Mesenchymal stem cell (in vitro differentiated cells and primary cell): Measurements from ENCODE around the gene FKBP5. TPM values are rescaled to one million over a fixed set of nuclear protein-coding genes. Genes with fewer than 3 reads are reported as not detected.
A peak's percentile ranks its signal among the peaks of the same experiment; 100 is the strongest.

Source experiments
- DNase-seq: peaks from one replicate; pipeline ENCODE4 v3.0.0-alpha.2; 2013
- H2AFZ ChIP-seq: one replicate; pipeline ENCODE4 v1.6.1; 2013; ENCODE audit warnings: low read depth, mild to moderate bottlenecking, control low read depth, inconsistent platforms, low read length, moderate library complexity
- H2AK5ac ChIP-seq: 2 replicates; pipeline ENCODE4 v1.6.1; 2013; ENCODE audit warnings: low read length, moderate library complexity, mild to moderate bottlenecking, inconsistent platforms; ENCODE audit not compliant: severe bottlenecking
- H2BK120ac ChIP-seq: one replicate; pipeline ENCODE4 v1.6.1; 2013; ENCODE audit warnings: low read depth, mild to moderate bottlenecking, inconsistent platforms, low read length, moderate library complexity
- H2BK12ac ChIP-seq, 2 experiments: one replicate each; pipeline ENCODE4 v1.6.1; 2013; ENCODE audit warnings: inconsistent platforms in 2 of 2, low read length in 2 of 2, mild to moderate bottlenecking in 2 of 2, moderate library complexity in 2 of 2, control low read depth in 1 of 2
- H2BK15ac ChIP-seq: one replicate; pipeline ENCODE4 v1.6.1; 2013; ENCODE audit warnings: mild to moderate bottlenecking, low read depth, inconsistent platforms; ENCODE audit not compliant: poor library complexity, severe bottlenecking
- H2BK5ac ChIP-seq: 2 replicates; pipeline ENCODE4 v1.6.1; 2013; ENCODE audit warnings: low read depth, mild to moderate bottlenecking, low read length, control low read depth, inconsistent platforms; ENCODE audit not compliant: poor library complexity, severe bottlenecking
- H3K14ac ChIP-seq, 2 experiments: one replicate each; pipeline ENCODE4 v1.6.1; 2013; ENCODE audit warnings: inconsistent platforms in 2 of 2, low read length in 2 of 2, control low read depth in 1 of 2, mild to moderate bottlenecking in 1 of 2, moderate library complexity in 1 of 2
- H3K18ac ChIP-seq, 2 experiments: one replicate each; pipeline ENCODE4 v1.6.1; 2013; ENCODE audit warnings: inconsistent platforms in 2 of 2, low read length in 2 of 2, control low read depth in 1 of 2, low read depth in 1 of 2, mild to moderate bottlenecking in 1 of 2
- H3K23ac ChIP-seq, 2 experiments: one replicate each; pipeline ENCODE4 v1.6.1; 2013; ENCODE audit warnings: inconsistent platforms in 2 of 2, low read length in 2 of 2, mild to moderate bottlenecking in 2 of 2, moderate library complexity in 2 of 2, control low read depth in 1 of 2
- H3K27ac ChIP-seq: 2 replicates; pipeline ENCODE4 v1.5.1; 2013; ENCODE audit warnings: mild to moderate bottlenecking, moderate library complexity, low read length, control low read depth, inconsistent platforms; ENCODE audit not compliant: poor library complexity, severe bottlenecking
- H3K27me3 ChIP-seq, 2 experiments: 2 replicates each; pipeline versions ENCODE4 v1.6.1 to v1.7.0; 2013; ENCODE audit warnings: low read length in 2 of 2, mild to moderate bottlenecking in 2 of 2, moderate library complexity in 2 of 2, control low read depth in 1 of 2, inconsistent platforms in 1 of 2; ENCODE audit not compliant: control insufficient read depth in 1 of 2, insufficient read depth in 1 of 2
- H3K36me3 ChIP-seq, 2 experiments: 2 replicates each; pipeline versions ENCODE4 v1.6.1 to v1.7.0; 2013; ENCODE audit warnings: low read length in 2 of 2, control low read depth in 1 of 2, inconsistent platforms in 1 of 2, low read depth in 1 of 2, mild to moderate bottlenecking in 1 of 2; ENCODE audit not compliant: insufficient read depth in 2 of 2, control insufficient read depth in 1 of 2
- H3K4ac ChIP-seq, 2 experiments: one replicate each; pipeline ENCODE4 v1.6.1; 2013; ENCODE audit warnings: inconsistent platforms in 2 of 2, low read length in 2 of 2, mild to moderate bottlenecking in 2 of 2, moderate library complexity in 2 of 2, control low read depth in 1 of 2, low read depth in 1 of 2
- H3K4me1 ChIP-seq: 2 replicates; pipeline ENCODE4 v1.6.1; 2013; ENCODE audit warnings: low read depth, low read length, control low read depth; ENCODE audit not compliant: control insufficient read depth, insufficient read depth
- H3K4me2 ChIP-seq: 2 replicates; pipeline ENCODE4 v1.6.1; 2013; ENCODE audit warnings: low read length, mild to moderate bottlenecking, inconsistent platforms; ENCODE audit not compliant: poor library complexity, severe bottlenecking
- H3K4me3 ChIP-seq, 2 experiments: 2 replicates each; pipeline versions ENCODE4 v1.5.1 to v1.7.0; 2013; ENCODE audit warnings: low read length in 2 of 2, mild to moderate bottlenecking in 2 of 2, control low read depth in 1 of 2, low read depth in 1 of 2; ENCODE audit not compliant: insufficient read depth in 1 of 2
- H3K79me1 ChIP-seq: replicated peaks from 2 replicates; pipeline ENCODE4 v1.6.1; 2013; ENCODE audit warnings: mild to moderate bottlenecking, control low read depth, low read length, inconsistent platforms; ENCODE audit not compliant: poor library complexity, severe bottlenecking
- H3K9ac ChIP-seq: 2 replicates; pipeline ENCODE4 v1.7.0; 2013; ENCODE audit warnings: mild to moderate bottlenecking, low read length, moderate library complexity
- H3K9me3 ChIP-seq: 2 replicates; pipeline ENCODE4 v1.7.0; 2013; ENCODE audit warnings: mild to moderate bottlenecking, low read length; ENCODE audit not compliant: control insufficient read depth
- H4K8ac ChIP-seq: one replicate; pipeline ENCODE4 v1.6.1; 2013; ENCODE audit warnings: inconsistent platforms, mild to moderate bottlenecking, low read length, moderate library complexity
- H4K91ac ChIP-seq: one replicate; pipeline ENCODE4 v1.6.1; 2013; ENCODE audit warnings: mild to moderate bottlenecking, low read length, inconsistent platforms
- WGBS: methylation state at CpG from one replicate; pipeline ENCODE4 v1.1.7; 2013; ENCODE audit warnings: mixed read lengths; 5-methylcytosine and 5-hydroxymethylcytosine counted together
- polyA plus RNA-seq, 2 experiments: library from polyadenylated mRNA; stranded (reverse); fragments of 200-250 nt; gene quantifications; one replicate each; pipeline ENCODE4 v1.2.3, GENCODE V29; 2013

FKBP5 gene
- 112 TPM for polyA plus RNA-seq (2013, experiment 1 of 2)
- 113 TPM for polyA plus RNA-seq (2013, experiment 2 of 2)

DNA sequence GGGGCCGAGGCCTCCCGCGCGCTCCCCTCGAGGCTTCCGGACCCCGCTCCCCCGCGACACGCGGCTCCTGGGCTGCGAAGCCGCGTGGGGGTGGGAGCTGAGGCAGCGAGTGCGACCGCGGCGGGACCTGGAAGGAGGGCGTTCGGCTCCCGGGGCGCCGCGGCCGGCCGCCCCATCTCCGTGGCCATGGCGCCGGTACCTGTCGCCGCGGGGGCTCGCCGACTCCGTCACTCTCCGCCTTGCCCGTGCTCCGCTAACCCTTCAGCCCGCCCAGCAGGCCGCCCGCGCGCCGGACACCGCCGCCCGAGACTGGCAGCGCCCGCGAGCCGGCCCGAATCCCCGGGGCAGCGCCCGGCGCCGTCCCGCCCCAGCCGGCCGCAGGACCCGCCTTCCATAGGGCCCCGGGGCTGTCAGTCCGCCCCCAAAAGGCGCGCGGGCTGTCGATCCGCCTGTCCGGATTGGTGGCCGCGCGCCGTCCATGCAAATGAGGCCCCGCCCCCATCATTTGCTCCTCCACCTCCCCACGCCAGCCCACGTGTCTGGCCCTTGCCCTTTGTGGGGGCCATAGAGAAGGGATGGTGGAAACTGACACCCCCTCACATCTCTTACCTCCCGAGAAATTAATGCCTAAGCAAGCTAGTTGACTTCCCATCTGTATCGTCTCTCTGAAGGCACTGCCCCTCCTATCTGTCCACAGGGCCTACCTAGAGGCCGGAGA, at the start of gene FKBP5:
TSS of gene FKBP5 (minus strand) at position 311 of the 718 bp plus-strand sequence. CDS start 46,091 bp downstream, outside the sequence.
- peak within 1 kb of the TSS; percentile 75 to 86 for H3K4ac ChIP-seq
- H2AK5ac ChIP-seq = no peak within 1 kb of the TSS
- WGBS = 2% methylated on average over 65 of the region's 80 CpGs
- H4K8ac ChIP-seq = peak within 1 kb of the TSS; percentile 45
- H3K36me3 ChIP-seq = no peaks in the 10 kb centered on the region
- H3K79me1 ChIP-seq = peaks cover 2% of the 10 kb centered on the region
- H2BK15ac ChIP-seq = peak within 1 kb of the TSS; percentile 94
- peak within 1 kb of the TSS; percentile 56 for H3K9ac ChIP-seq
- peak within 1 kb of the TSS; percentile 94 to 98 for H3K18ac ChIP-seq
- H2BK120ac ChIP-seq = peak within 1 kb of the TSS; percentile 68
- peak within 1 kb of the TSS in 1 of 2 experiments; percentile 95 for H3K23ac ChIP-seq
- H2BK5ac ChIP-seq = peak within 1 kb of the TSS; percentile 57
- H3K27me3 ChIP-seq = no peaks in the 10 kb centered on the region
- H3K4me1 ChIP-seq = peaks cover 2% of the 10 kb centered on the region
- DNase-seq = peak; percentile 92
- H3K9me3 ChIP-seq = peaks cover 1% of the 10 kb centered on the region
- H4K91ac ChIP-seq = peak within 1 kb of the TSS; percentile 80
- peak within 1 kb of the TSS; percentile 14 to 70 for H2BK12ac ChIP-seq
- H3K27ac ChIP-seq = peak within 1 kb of the TSS; percentile 19
- H2AFZ ChIP-seq = peak within 1 kb of the TSS; percentile 66
- peak within 1 kb of the TSS; percentile 80 to 87 for H3K4me3 ChIP-seq
- H3K4me2 ChIP-seq = peak within 1 kb of the TSS; percentile 97
- peak within 1 kb of the TSS; percentile 38 to 90 for H3K14ac ChIP-seq

DNA sequence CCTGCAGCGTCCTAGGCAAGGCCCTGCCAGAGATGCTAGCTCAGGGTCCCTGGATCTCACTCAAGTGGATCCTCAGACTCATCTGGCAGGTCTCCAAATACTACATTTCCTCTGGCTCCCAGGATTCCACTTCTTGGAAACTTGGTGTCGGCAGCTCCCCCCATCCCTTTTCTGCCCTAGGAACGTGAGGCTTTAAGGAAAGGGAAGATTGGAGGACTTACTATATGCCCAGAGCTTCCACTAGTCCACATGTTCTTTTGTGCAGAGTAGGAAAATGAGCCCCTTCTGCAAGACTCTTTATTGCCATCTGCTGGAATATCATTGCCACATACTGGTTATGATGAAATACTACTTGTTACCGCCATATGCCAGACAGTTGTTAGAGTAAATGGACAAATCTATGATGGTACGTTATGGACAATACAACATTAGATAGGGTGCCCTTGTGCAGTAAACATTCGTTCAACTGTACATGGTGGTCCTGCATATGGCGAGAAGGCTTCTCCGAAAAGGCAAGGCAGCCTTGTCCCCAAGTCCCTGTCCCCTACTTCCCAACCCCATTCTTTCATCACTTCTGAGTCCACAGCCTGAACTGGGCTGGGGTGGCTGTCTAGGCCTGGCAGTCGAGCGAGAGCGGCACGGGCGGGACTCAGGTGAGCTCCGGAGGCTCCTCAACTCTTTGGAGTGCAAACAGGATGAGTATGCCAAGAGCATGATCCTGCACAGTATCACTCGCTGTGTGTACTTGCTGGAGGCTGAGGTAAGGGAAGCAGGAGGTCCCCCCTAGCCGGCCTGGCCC, 48.9 kb upstream of the FKBP5 start:
- no peak overlapping the region for H3K4me2 ChIP-seq
- no peak overlapping the region for H3K4ac ChIP-seq
- H4K91ac ChIP-seq = peak overlapping the region; percentile 2
- WGBS = 87% methylated on average over 14 of the region's 16 CpGs
- no peak overlapping the region for H2BK120ac ChIP-seq
- no peak overlapping the region for H3K4me3 ChIP-seq
- peaks cover 0 to 2% of the 10 kb centered on the region in 2 experiments for H3K27me3 ChIP-seq
- H2BK15ac ChIP-seq = peak overlapping the region; percentile 76
- peak overlapping the region in 1 of 2 experiments; percentile 65 for H2BK12ac ChIP-seq
- no peak overlapping the region for H3K27ac ChIP-seq
- no peaks in the 10 kb centered on the region for H3K36me3 ChIP-seq
- no peak overlapping the region for H2BK5ac ChIP-seq
- no peak overlapping the region for H3K23ac ChIP-seq
- no peaks in the 10 kb centered on the region for H3K79me1 ChIP-seq
- DNase-seq = peak; percentile 85
- no peak overlapping the region for H4K8ac ChIP-seq
- H3K9me3 ChIP-seq = no peaks in the 10 kb centered on the region
- H3K9ac ChIP-seq = no peak overlapping the region
- H3K4me1 ChIP-seq = peaks cover 5% of the 10 kb centered on the region
- H3K14ac ChIP-seq = no peak overlapping the region
- no peak overlapping the region for H2AK5ac ChIP-seq
- peak overlapping the region; percentile 29 for H2AFZ ChIP-seq
- no peak overlapping the region for H3K18ac ChIP-seq

DNA sequence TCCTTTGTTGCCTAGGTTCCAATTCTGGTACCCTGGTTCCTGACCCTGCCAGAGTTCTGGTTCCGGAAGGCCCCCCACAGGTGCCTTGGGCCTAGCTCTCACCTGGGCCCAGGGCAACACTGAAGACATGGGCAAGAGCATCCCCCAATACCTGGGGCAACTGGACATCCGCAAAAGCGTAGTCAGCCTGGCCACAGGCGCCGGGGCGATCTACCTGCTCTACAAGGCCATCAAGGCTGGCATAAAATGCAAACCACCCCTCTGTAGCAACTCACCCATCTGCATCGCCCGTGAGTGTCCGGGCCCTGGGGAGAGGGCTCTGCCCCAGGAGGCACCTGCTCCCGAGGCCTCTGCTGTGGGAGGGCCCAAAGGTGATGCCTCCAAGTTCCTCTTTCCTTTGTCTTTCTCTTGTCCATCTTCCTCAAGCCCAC, 48.3 kb upstream of the FKBP5 start, which contains the start of gene ARMC12:
TSS of gene ARMC12 (plus strand) at position 51 of the 431 bp plus-strand sequence. CDS start at position 128, 77 bp downstream.
- Histone ChIP-seq H3K36me3 (no peaks in the 10 kb centered on the region), H3K9me3 (no peaks in the 10 kb centered on the region), H3K4me3 (no peak within 1 kb of the TSS), H3K18ac (no peak within 1 kb of the TSS), H2BK15ac (peak within 1 kb of the TSS; percentile 76), H3K14ac (no peak within 1 kb of the TSS), H3K4me2 (no peak within 1 kb of the TSS), H2BK120ac (no peak within 1 kb of the TSS), H3K27me3 (no peaks in the 10 kb centered on the region), H3K4me1 (peaks cover 6% of the 10 kb centered on the region), H2BK5ac (no peak within 1 kb of the TSS), H4K91ac (peak within 1 kb of the TSS; percentile 41), H2BK12ac (peak within 1 kb of the TSS in 1 of 2 experiments; percentile 65), H3K9ac (no peak within 1 kb of the TSS), H4K8ac (peak within 1 kb of the TSS; percentile 35), H3K27ac (no peak within 1 kb of the TSS), H3K23ac (no peak within 1 kb of the TSS), H2AFZ (peak within 1 kb of the TSS; percentile 29), H3K4ac (no peak within 1 kb of the TSS), H2AK5ac (peak within 1 kb of the TSS; percentile 34), H3K79me1 (no peaks in the 10 kb centered on the region)
- DNase-seq = no peak
- WGBS = 95% methylated on average over 10 of the region's 10 CpGs
